ENCODE results near the gene ANXA6. TPM values are rescaled to one million over a fixed set of nuclear protein-coding genes. Genes with fewer than 3 reads are reported as not detected.

ANXA6 gene
- total and polyA plus RNA-seq, 5 donors: 203 to 238 (median 230) TPM

DNA sequence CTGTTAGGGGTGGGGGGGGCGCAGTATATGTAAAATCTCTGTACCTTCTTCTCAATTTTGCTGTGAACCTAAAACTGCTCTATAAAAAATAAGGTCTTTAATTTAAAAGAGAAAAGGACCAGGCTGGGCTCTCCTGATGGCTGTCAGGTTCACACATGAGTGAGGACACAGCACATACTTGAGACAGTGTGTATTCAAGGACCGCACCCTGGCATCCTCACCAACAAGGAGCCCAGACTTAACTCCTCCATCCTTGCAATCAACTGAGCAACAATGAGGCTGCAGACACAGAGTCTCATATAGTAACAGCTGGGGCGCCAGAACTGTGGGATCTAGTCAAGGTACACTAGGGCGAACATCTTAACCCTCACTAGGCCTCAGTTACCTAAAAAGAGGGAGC lies 86.6 kb downstream of the ANXA6 start:
- 95% methylated on average over 4 of the region's 4 CpGs for WGBS
- Histone ChIP-seq H3K4me3 (ENCODE audit: low read length) (no peak overlapping the region), H3K27me3 (ENCODE audit: control insufficient read depth, insufficient read depth) (no peaks in the 10 kb centered on the region), H3K4me1 (ENCODE audit: control insufficient read depth, insufficient read depth, low read length) (peaks cover 49% of the 10 kb centered on the region), H3K27ac (ENCODE audit: low read length) (no peak overlapping the region), H3K9me3 (ENCODE audit: control insufficient read depth, low read length) (no peaks in the 10 kb centered on the region)
- intact Hi-C loops (cut with DNase I): no loop called here
- no peak for ATAC-seq
- no peak for DNase-seq

DNA sequence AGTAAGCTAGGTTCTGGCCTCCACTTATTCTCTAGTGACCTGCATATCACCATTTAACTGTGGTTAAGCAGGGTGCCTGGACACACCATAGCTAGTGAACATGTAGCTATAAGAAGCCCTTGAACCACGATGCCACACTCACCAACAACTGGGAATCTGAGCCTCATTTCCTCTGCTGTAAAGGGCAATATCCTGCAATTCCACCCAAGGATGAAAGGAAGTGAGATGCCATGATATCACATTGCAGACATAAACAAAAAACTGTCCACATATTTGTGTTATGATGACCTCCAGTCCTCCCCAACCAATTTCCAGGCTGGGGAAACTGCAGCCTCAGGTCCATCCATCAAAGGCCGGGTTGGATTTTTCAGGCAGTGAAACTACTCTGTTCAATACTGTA lies 87.1 kb downstream of the ANXA6 start:
- DNase-seq: no peak
- H3K9me3 ChIP-seq (ENCODE audit: control insufficient read depth, low read length): no peaks in the 10 kb centered on the region
- WGBS: 75% methylated on average over 2 of the region's 2 CpGs
- no peak overlapping the region for H3K4me3 ChIP-seq (ENCODE audit: low read length)
- H3K27me3 ChIP-seq (ENCODE audit: control insufficient read depth, insufficient read depth): no peaks in the 10 kb centered on the region
- H3K4me1 ChIP-seq (ENCODE audit: control insufficient read depth, insufficient read depth, low read length): peaks cover 47% of the 10 kb centered on the region
- no peak overlapping the region for H3K27ac ChIP-seq (ENCODE audit: low read length)
- ATAC-seq: no peak
- intact Hi-C loops (cut with DNase I): no loop called here

DNA sequence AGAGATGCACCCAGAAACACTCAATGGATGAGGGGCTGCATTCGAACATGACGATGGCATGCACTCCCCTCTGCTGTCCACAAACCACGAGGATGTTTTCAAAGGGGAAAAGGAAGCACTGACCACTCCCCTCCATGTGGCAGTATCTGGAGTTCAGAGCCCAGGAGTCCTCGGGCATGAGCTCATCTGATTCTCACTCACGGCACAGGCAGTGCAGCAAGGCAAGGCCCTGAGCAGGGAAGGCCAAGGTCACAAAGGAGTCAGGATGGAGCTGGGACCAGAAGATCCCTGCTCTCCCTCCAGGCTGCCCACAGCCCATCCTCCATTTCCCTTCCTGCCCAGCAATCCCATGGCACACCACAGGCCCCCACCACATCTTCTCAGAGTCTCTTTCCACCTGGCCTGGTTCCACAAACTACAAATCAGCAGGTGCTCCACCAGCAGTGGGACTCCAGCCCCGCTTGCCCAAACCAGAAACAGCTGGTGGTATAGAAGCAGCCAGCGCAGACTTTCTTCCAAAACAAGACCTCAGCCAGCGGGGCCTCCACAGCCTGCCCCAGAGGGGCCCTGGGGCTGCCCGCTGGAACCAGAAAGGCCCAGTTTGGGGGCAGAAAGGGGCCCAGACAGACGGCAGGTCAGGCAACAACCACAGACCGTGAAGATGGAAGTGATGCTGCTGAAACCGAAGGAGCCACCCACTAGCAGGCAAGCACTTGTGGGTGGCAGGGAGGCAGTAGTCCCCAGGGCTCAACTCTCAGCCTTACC lies 89.0 kb downstream of the ANXA6 start:
- peaks cover 53% of the 10 kb centered on the region for H3K4me1 ChIP-seq (ENCODE audit: control insufficient read depth, insufficient read depth, low read length)

DNA sequence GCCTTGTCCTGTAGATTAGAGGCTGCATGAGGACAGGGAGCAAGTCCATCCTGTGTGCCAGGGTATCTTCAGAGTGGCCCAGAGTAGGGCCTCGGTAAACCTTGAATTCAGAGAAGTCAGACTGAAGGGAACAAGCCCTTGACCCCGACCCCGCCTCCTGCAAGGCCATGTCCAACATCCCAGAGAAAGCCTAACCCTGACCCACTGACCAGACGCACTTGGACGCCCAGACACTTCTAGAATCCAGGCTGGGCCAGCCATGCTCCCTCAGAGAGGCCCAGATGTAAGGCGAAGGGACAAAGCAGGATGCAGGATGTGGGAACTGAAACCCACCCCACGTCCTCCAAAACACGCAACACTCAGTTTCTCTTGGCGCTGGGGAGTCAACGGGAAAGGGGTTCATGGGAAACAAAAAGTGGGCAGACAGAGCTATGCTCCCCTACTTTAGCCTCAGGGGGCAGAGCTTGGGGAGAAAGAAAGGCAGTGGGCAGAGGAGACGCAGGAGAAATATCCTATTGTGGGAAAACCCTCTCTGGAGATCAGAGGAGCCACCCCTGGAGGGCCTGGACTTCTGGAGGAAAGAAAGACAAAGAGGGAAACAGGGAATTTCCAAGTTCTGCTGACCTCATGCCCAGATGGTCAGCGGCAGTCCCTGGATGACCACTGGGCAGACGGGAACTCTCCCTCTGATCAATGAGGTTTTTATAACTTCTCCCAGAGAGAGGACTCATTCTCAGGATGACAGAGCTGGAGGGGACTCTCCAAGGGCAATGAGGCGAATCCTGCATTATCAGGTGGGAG lies 89.7 kb downstream of the ANXA6 start:
- ATAC-seq: no peak

More for the DNA sequence above, 89.0 kb downstream of the ANXA6 start:
- intact Hi-C loops (cut with DNase I): no loop called here
- DNase-seq (no peak), ATAC-seq (peak; percentile 26 to 47)
- no peaks in the 10 kb centered on the region for H3K9me3 ChIP-seq (ENCODE audit: control insufficient read depth, low read length)
- no peak overlapping the region for H3K4me3 ChIP-seq (ENCODE audit: low read length)
- H3K27ac ChIP-seq (ENCODE audit: low read length): peak overlapping the region; percentile 9
- 40% methylated on average over 12 of the region's 12 CpGs for WGBS
- no peaks in the 10 kb centered on the region for H3K27me3 ChIP-seq (ENCODE audit: control insufficient read depth, insufficient read depth)

DNA sequence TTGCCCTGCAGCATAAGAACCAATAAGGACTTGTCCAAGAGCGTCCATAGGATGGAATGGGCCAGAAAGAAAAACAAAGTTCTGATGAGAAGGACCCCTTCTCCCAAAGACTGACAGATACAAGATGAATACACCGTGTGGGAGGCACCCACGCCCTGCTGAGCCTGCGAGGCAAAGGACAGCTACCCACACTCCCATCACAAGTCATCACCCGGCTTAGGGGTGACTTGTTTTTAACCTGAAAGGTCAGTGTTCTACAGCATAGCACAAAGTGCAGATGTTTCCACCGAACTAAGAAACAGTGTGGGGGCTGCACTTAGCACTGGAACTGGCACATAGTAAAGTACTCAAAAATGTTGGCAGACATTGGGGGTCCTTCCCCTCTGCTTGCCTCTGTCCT lies 90.7 kb downstream of the ANXA6 start:
- DNase-seq: no peak
- H3K27ac ChIP-seq (ENCODE audit: low read length): no peak overlapping the region
- 57% methylated on average over 6 of the region's 6 CpGs for WGBS

More for the DNA sequence above, 89.7 kb downstream of the ANXA6 start:
- DNase-seq: no peak
- Histone ChIP-seq H3K9me3 (ENCODE audit: control insufficient read depth, low read length) (no peaks in the 10 kb centered on the region), H3K27me3 (ENCODE audit: control insufficient read depth, insufficient read depth) (no peaks in the 10 kb centered on the region), H3K27ac (ENCODE audit: low read length) (peak overlapping the region; percentile 9), H3K4me3 (ENCODE audit: low read length) (no peak overlapping the region), H3K4me1 (ENCODE audit: control insufficient read depth, insufficient read depth, low read length) (peaks cover 58% of the 10 kb centered on the region)
- intact Hi-C loops (cut with DNase I): no loop called here
- 68% methylated on average over 14 of the region's 14 CpGs for WGBS

DNA sequence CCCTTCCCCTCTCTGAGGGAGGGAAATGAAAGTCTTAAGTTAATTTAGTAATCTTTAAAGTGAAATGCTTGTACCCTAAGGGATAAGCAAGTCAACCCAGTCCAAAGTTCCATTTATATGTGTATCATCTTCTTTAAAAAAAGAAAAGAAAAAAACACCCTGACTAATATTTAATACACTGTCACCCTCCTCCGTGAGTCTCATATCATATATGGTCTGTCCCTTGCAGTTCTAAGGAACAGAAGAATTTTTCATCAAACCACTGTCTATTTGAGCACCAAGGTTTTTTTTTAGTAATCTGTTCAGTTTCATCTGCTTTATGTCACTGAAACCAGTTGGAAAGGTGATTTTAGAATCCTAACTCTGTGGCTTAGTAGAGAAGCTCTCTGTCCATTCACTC lies 92.0 kb downstream of the ANXA6 start:
- no peak overlapping the region for H3K4me3 ChIP-seq (ENCODE audit: low read length)
- H3K27me3 ChIP-seq (ENCODE audit: control insufficient read depth, insufficient read depth): no peaks in the 10 kb centered on the region
- 94% methylated on average over 1 of the region's 1 CpG for WGBS
- intact Hi-C loops (cut with DNase I): no loop called here
- H3K9me3 ChIP-seq (ENCODE audit: control insufficient read depth, low read length): no peaks in the 10 kb centered on the region
- H3K27ac ChIP-seq (ENCODE audit: low read length): no peak overlapping the region
- H3K4me1 ChIP-seq (ENCODE audit: control insufficient read depth, insufficient read depth, low read length): peaks cover 51% of the 10 kb centered on the region
- no peak for DNase-seq
- ATAC-seq: no peak

More for the DNA sequence above, 90.7 kb downstream of the ANXA6 start:
- no peak overlapping the region for H3K4me3 ChIP-seq (ENCODE audit: low read length)
- H3K4me1 ChIP-seq (ENCODE audit: control insufficient read depth, insufficient read depth, low read length): peaks cover 56% of the 10 kb centered on the region
- intact Hi-C loops (cut with DNase I): no loop called here
- no peaks in the 10 kb centered on the region for H3K27me3 ChIP-seq (ENCODE audit: control insufficient read depth, insufficient read depth)
- ATAC-seq: no peak
- no peaks in the 10 kb centered on the region for H3K9me3 ChIP-seq (ENCODE audit: control insufficient read depth, low read length)

DNA sequence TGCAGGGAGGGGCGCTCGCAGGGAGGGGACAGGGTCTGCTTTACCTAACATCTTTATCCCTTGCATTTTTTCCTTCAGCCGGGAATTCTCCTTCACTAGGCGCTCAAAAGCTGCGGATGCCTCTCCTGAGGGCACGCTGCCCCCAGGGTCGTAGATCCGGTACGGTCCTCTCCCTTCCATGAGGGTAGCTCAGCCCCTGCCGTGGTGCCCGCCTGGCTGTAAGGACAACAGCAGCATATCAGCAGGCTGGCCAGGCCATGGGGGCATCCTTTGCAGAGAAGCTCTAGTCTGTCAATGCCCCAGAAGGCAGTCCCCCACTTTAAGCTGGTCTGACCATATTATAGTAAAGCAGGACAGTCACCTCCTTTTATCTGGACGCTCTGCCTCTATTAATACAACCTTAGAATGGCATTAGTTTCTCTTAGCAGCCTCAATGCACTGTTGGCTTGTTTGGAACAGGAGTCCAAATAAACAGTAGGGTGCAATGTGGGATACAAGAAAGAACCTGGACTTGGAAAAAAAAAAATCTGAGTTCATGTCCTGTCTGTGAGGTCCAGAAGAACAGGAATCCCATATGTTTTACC lies 92.6 kb downstream of the ANXA6 start:
- Histone ChIP-seq H3K27ac (ENCODE audit: low read length) (no peak overlapping the region), H3K27me3 (ENCODE audit: control insufficient read depth, insufficient read depth) (no peaks in the 10 kb centered on the region), H3K4me3 (ENCODE audit: low read length) (no peak overlapping the region), H3K4me1 (ENCODE audit: control insufficient read depth, insufficient read depth, low read length) (peaks cover 55% of the 10 kb centered on the region), H3K9me3 (ENCODE audit: control insufficient read depth, low read length) (no peaks in the 10 kb centered on the region)
- no peak for DNase-seq
- intact Hi-C loops (cut with DNase I): no loop called here
- ATAC-seq: no peak
- 97% methylated on average over 12 of the region's 12 CpGs for WGBS

DNA sequence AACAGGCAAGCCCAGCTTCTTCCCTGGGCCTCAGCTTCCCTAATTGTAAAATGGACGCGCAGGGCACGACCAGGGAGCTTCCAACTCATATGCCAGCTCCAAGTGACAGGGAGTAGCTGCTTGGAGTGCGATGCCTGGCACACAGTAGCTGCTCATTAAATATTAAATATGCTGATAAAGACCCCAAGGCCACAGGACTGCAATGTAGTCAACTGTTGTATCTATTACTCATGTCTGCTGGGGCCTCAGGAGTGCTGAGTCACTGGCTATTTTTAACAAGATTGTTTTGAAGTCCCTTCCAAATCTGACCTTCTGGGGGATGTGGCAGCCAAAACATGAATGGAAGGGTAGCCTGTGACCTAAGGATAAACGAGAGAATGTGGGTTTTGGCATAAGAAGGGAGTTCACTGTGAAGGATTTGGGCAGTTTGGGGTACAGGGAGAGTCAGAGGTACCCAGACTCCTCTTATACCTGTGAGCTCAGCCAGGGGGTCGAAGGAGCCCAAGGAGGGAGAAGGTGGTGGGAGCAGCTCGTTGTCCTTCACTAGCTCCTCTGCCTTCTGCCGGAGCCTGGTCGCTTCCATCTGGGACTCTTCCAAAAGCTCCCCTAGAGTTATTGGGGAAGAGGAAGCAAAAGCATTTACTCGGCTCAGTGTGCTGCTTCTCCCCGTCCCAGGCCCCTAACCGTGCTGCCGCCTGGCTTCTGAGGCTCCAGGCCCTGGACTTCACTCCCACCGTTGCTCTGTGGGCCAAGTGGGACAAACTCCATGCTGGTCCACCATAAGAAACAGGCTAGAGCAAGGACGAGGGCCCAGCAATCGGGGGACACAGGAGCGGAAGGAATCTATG lies 94.2 kb downstream of the ANXA6 start:
- WGBS: 43% methylated on average over 17 of the region's 17 CpGs
- intact Hi-C loops (cut with DNase I): no loop called here
- Histone ChIP-seq H3K9me3 (ENCODE audit: control insufficient read depth, low read length) (no peaks in the 10 kb centered on the region), H3K4me3 (ENCODE audit: low read length) (no peak overlapping the region), H3K27me3 (ENCODE audit: control insufficient read depth, insufficient read depth) (no peaks in the 10 kb centered on the region), H3K27ac (ENCODE audit: low read length) (peak overlapping the region; percentile 96), H3K4me1 (ENCODE audit: control insufficient read depth, insufficient read depth, low read length) (peaks cover 43% of the 10 kb centered on the region)
- no peak for DNase-seq
- peak; percentile 42 to 80 for ATAC-seq

DNA sequence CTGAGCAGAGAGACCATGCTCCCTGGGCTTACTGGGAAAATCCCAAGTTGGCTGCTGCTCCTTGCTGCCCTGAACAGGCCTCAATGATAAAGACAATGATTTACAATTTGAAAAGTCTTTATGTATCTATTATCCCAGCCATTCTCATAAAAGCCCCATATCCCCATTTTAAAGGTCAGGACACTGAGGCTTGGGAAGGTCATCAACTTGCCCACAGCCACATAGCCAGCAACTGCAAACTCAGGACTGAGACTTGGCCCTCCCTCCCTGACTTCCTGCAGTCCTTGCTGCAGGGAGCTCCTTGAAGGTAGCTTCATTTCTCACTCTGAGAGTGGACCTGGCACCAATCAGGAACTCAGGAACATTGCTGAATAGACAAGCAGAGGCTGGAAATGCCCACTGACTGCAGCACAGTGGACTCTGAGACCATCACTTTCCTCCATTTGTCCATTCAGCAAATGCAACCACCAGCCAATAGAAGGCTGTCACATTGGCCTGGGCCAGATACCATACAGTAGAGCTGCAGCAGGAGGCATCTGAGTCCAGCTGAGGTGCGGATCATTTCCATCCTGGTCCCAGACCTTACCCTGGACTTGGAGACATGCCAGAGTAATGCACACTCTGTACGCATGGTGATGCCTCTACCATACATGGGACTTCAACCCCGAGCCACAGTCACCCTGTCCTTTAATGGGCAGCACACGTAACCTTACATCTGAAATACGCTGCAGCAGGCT lies 95.0 kb downstream of the ANXA6 start:
- intact Hi-C loops (cut with DNase I): no loop called here
- H3K27ac ChIP-seq (ENCODE audit: low read length): peak overlapping the region; percentile 96
- no peaks in the 10 kb centered on the region for H3K27me3 ChIP-seq (ENCODE audit: control insufficient read depth, insufficient read depth)
- ATAC-seq (no peak), DNase-seq (no peak)
- WGBS: 91% methylated on average over 5 of the region's 5 CpGs
- H3K4me3 ChIP-seq (ENCODE audit: low read length): no peak overlapping the region
- H3K9me3 ChIP-seq (ENCODE audit: control insufficient read depth, low read length): no peaks in the 10 kb centered on the region
- H3K4me1 ChIP-seq (ENCODE audit: control insufficient read depth, insufficient read depth, low read length): peaks cover 36% of the 10 kb centered on the region

DNA sequence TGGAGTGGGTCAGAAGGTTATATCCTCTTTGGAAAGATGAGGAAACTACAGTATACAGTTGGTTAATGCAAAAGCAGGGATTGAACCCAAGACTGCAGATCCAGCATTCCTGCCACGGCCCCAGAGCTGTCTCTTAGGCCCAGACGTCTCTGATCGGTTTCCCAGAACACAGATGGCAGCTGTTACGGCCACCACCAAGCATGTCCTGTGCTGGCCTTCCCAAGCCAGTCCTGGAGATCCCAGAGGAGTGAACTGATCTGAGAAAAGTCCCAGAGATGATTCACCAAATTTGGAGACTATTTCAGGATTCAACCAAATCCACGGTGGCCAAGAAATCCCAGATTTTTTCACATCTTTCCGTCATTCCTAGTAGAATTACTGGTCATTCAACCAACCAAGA lies 96.8 kb downstream of the ANXA6 start:
- DNase-seq: peak in 1 of 3 donors; percentile 61
- intact Hi-C loops (cut with DNase I): no loop called here
- Histone ChIP-seq H3K4me3 (ENCODE audit: low read length) (no peak overlapping the region), H3K4me1 (ENCODE audit: control insufficient read depth, insufficient read depth, low read length) (peaks cover 24% of the 10 kb centered on the region), H3K27ac (ENCODE audit: low read length) (peak overlapping the region; percentile 49), H3K9me3 (ENCODE audit: control insufficient read depth, low read length) (no peaks in the 10 kb centered on the region), H3K27me3 (ENCODE audit: control insufficient read depth, insufficient read depth) (no peaks in the 10 kb centered on the region)
- peak in 1 of 2 donors; percentile 23 for ATAC-seq
- WGBS: 65% methylated on average over 6 of the region's 6 CpGs
